Mammary microvascular endothelial cell (primary cell): ENCODE results near the gene THSD4. TPM values are rescaled to one million over a fixed set of nuclear protein-coding genes. Genes with fewer than 3 reads are reported as not detected.

Experiments used
- total RNA-seq: library from RNA; depleted of rRNA; stranded (reverse); fragments of >200 nt; gene quantifications from 2 replicates; pipeline ENCODE4 v1.2.3, GENCODE V29; 2015

Gene THSD4
- total RNA-seq, result 43.2 and 52.4 TPM in 2 replicates

GRCh38 chr15:71114887-71115566 lies at the start of gene THSD4:
Gene THSD4 (plus strand): TSS chr15:71115471.

GRCh38 chr15:71810256-71811035 lies 695.2 kb downstream of the THSD4 start, which contains the start of gene NR2E3:
Gene NR2E3 (plus strand): TSS chr15:71810554. CDS start chr15:71810744, 190 bp downstream.

Other genes starting within 250 kb of the THSD4 start
- 4.5 and 5.8 TPM in 2 replicates for gene THAP10, start 223.0 kb upstream of the THSD4 start, total RNA-seq
- 6.4 and 10.1 TPM in 2 replicates for gene LRRC49, start 222.6 kb upstream of the THSD4 start, total RNA-seq